PFSK-1 (cell line): ENCODE results near the gene PRRT4.

Source experiments
- FOXP2 ChIP-seq: optimal IDR thresholded peaks from 2 replicates; pipeline ENCODE3; 2011; ENCODE audit warnings: borderline replicate concordance, control low read depth, inconsistent platforms; ENCODE audit not compliant: insufficient read depth; ENCODE audit errors: extremely low read length, extremely low read depth
- POLR2AphosphoS5 ChIP-seq: IDR thresholded peaks from 2 replicates; pipeline ENCODE4 v1.6.1; 2012; ENCODE audit warnings: low read depth, mild to moderate bottlenecking, control low read depth, low read length, moderate library complexity
- SIN3A ChIP-seq: IDR thresholded peaks from 2 replicates; pipeline ENCODE4 v1.6.1; 2012; ENCODE audit warnings: mild to moderate bottlenecking, low read length, moderate library complexity, borderline replicate concordance; ENCODE audit not compliant: insufficient read depth
- TAF1 ChIP-seq: IDR thresholded peaks from 2 replicates; pipeline ENCODE4 v1.6.1; 2012; ENCODE audit warnings: low read length, control low read depth, borderline replicate concordance; ENCODE audit not compliant: insufficient read depth
- TF ChIP-seq, protein P1 (sequence below), 2 experiments: IDR thresholded peaks; 2 replicates each; pipeline versions ENCODE4 v1.6.1 to v1.8.0; 2011 to 2012; ENCODE audit warnings: low read depth in 2 of 2, low read length in 2 of 2, control low read depth in 1 of 2, inconsistent platforms in 1 of 2, mild to moderate bottlenecking in 1 of 2, moderate library complexity in 1 of 2; ENCODE audit not compliant: insufficient read depth in 1 of 2

Gene PRRT4

DNA sequence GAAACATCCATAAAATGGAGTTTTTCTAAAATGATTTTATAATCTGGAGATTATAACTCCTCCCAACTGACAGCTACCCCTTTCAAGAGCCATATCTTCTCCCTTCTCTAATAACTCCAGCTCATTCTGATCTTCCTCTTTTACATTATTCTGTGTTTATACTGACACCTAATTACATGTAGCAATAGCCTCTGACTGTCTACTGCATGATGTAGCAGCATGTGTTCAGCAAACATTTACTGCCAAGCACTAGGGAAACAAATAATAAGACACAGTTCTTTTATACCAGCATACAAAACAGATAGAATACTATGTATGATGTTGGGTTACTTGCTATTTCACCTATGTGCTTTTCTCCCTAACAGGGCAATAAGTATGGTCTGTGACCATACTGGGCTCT lies 38.5 kb downstream of the PRRT4 start:
- TF ChIP-seq FOXP2 (no peak), POLR2AphosphoS5 (no peak), TAF1 (no peak), SIN3A (no peak)
- TF ChIP-seq, protein P1, sequence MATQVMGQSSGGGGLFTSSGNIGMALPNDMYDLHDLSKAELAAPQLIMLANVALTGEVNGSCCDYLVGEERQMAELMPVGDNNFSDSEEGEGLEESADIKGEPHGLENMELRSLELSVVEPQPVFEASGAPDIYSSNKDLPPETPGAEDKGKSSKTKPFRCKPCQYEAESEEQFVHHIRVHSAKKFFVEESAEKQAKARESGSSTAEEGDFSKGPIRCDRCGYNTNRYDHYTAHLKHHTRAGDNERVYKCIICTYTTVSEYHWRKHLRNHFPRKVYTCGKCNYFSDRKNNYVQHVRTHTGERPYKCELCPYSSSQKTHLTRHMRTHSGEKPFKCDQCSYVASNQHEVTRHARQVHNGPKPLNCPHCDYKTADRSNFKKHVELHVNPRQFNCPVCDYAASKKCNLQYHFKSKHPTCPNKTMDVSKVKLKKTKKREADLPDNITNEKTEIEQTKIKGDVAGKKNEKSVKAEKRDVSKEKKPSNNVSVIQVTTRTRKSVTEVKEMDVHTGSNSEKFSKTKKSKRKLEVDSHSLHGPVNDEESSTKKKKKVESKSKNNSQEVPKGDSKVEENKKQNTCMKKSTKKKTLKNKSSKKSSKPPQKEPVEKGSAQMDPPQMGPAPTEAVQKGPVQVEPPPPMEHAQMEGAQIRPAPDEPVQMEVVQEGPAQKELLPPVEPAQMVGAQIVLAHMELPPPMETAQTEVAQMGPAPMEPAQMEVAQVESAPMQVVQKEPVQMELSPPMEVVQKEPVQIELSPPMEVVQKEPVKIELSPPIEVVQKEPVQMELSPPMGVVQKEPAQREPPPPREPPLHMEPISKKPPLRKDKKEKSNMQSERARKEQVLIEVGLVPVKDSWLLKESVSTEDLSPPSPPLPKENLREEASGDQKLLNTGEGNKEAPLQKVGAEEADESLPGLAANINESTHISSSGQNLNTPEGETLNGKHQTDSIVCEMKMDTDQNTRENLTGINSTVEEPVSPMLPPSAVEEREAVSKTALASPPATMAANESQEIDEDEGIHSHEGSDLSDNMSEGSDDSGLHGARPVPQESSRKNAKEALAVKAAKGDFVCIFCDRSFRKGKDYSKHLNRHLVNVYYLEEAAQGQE (IDR thresholded peaks at IDR 0.05; ENCODE audit: insufficient read depth in 1 of 2, low read depth in 2 of 2, low read length in 2 of 2), result no peak

DNA sequence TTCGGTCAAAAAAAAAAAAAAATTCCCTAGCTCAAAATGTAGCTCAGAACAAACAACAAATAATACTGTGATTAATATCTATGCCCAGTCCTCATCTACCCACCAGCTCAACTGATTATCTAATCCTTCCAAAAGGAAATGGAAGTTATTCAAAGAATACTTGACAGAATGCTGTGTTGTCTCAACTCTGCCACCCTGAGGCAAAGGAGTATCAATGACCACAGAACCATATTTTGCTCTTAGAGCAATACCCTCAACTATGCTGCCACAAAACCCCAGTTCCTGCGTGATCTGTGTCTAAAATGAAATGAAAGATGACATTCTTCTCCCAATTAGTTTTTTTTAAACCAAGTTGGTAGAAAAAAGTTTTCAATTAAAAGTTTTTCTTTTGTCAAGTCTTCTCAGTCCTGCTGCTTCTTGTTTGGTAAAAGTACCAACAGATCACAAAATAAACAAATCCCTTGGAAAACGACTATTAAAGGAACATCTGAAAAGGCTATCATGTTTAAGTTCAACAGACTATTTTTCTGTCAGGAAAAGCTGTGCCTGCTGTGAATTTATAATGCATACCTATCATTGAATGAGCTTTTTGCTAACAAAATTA lies 39.3 kb downstream of the PRRT4 start:
- TF ChIP-seq TAF1, result no peak
- TF ChIP-seq, protein P1 (IDR thresholded peaks at IDR 0.05; ENCODE audit: insufficient read depth in 1 of 2, low read depth in 2 of 2, low read length in 2 of 2), result no peak
- TF ChIP-seq POLR2AphosphoS5, result no peak
- no peak for TF ChIP-seq SIN3A
- TF ChIP-seq FOXP2, result no peak

DNA sequence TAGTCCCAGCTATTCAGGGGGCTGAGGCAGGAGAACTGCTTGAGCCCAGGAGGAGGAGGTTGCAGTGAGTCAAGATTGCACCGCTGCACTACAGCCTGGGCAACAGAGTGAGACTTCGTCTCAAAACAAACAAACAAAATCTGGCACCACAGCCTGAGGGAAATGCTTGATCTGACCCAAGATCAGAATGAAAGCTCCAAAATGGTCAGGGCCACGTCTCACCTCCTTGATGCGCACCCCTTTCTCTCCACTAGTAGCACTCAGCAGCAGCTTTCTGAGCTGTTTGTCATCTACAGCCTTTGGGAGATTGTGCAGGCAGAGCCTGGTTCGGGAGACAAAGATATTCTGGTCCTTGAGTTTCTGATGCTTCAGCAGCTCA lies 40.5 kb downstream of the PRRT4 start:
- TF ChIP-seq FOXP2 (no peak), POLR2AphosphoS5 (no peak)
- TF ChIP-seq, protein P1 (IDR thresholded peaks at IDR 0.05; ENCODE audit: insufficient read depth in 1 of 2, low read depth in 2 of 2, low read length in 2 of 2), result no peak

DNA sequence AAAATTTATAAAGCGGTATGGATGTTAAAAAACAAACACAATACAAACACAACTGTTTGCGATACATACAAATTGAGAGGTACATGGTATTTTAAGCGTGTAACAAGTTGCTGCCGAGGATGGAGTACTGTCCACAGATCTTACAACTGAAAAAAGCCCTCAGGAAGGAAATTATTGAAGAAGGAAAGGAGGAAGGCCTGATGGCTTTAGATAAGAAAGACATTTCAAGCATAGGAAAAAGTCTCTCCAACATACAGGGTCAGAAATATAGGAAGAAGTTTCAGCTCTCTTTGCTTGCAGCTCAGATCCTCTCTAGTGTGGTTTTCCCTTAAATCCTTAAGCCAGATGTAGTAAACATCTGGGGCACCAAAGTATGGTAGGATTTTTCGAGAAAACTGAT lies 42.8 kb downstream of the PRRT4 start:
- TF ChIP-seq, protein P1 (IDR thresholded peaks at IDR 0.05; ENCODE audit: insufficient read depth in 1 of 2, low read depth in 2 of 2, low read length in 2 of 2), result no peak
- no peak for TF ChIP-seq FOXP2
- no peak for TF ChIP-seq TAF1

DNA sequence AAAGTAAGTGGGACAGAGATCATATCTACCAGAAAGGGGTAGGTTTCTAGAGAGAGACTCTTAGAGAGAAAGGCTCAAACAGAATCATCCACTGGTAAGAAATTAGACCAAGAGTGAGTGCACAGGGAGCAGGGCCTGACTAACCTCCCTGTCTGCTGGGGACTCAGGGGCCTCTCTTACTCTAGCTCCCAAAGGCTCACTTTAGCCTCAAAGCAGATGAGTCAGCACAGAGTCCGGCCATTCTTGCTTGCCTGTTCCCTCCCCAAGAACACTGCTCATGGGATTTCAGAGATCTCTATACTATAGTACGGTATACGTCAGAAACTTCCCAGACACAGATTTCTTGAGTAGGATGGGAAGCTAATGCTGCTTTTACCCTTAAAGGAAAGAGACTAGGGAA lies 50.5 kb downstream of the PRRT4 start:
- TF ChIP-seq TAF1 (no peak), SIN3A (no peak), FOXP2 (no peak), POLR2AphosphoS5 (no peak)
- TF ChIP-seq, protein P1 (IDR thresholded peaks at IDR 0.05; ENCODE audit: insufficient read depth in 1 of 2, low read depth in 2 of 2, low read length in 2 of 2), result no peak
